ENCODE data around the gene PPP1R15B. TPM values are rescaled to one million over a fixed set of nuclear protein-coding genes. Genes with fewer than 3 reads are reported as not detected.

The PPP1R15B gene
- total RNA-seq, 1 experiment from 2014 or later = 69.3 TPM

GRCh38 chr1:204366759-204367158 lies 44.9 kb downstream of the PPP1R15B start:
- no peak for TF ChIP-seq YY1 (IDR thresholded peaks at IDR 0.05; ENCODE audit: extremely low read depth, insufficient replicate concordance, low read depth, low read length)
- TF ChIP-seq ZNF274 (IDR thresholded peaks at IDR 0.05; ENCODE audit: low read depth, low read length) = no peak
- TF ChIP-seq RAD21 (IDR thresholded peaks at IDR 0.05; ENCODE audit: low read depth) = peak; percentile 56
- TF ChIP-seq, protein P1, sequence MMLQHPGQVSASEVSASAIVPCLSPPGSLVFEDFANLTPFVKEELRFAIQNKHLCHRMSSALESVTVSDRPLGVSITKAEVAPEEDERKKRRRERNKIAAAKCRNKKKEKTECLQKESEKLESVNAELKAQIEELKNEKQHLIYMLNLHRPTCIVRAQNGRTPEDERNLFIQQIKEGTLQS (IDR thresholded peaks at IDR 0.05) = no peak
- TF ChIP-seq EZH2phosphoT487 (IDR thresholded peaks at IDR 0.05; ENCODE audit: borderline replicate concordance) = no peak
- TF ChIP-seq EGR1 (IDR thresholded peaks at IDR 0.05; ENCODE audit: low read depth) = no peak
- no peak for TF ChIP-seq SRF (IDR thresholded peaks at IDR 0.05; ENCODE audit: low read depth)
- TF ChIP-seq POLR2AphosphoS5 (IDR thresholded peaks at IDR 0.05; ENCODE audit: low read depth, low read length) = no peak
- TF ChIP-seq CTCF (IDR thresholded peaks at IDR 0.05 in 2 of 3, conservative IDR thresholded peaks at IDR 0.05 in 1 of 3; ENCODE audit: borderline replicate concordance in 1 of 3, insufficient read depth in 1 of 3, low read depth in 2 of 3, low read length in 2 of 3) = peak; percentile 51 to 76 (median 61); a peak in 5 of 6 replicates
- no peak for TF ChIP-seq EZH2 (IDR thresholded peaks at IDR 0.05)
- TF ChIP-seq SIN3A (IDR thresholded peaks at IDR 0.05; ENCODE audit: low read depth) = no peak
- TF ChIP-seq, protein P2, sequence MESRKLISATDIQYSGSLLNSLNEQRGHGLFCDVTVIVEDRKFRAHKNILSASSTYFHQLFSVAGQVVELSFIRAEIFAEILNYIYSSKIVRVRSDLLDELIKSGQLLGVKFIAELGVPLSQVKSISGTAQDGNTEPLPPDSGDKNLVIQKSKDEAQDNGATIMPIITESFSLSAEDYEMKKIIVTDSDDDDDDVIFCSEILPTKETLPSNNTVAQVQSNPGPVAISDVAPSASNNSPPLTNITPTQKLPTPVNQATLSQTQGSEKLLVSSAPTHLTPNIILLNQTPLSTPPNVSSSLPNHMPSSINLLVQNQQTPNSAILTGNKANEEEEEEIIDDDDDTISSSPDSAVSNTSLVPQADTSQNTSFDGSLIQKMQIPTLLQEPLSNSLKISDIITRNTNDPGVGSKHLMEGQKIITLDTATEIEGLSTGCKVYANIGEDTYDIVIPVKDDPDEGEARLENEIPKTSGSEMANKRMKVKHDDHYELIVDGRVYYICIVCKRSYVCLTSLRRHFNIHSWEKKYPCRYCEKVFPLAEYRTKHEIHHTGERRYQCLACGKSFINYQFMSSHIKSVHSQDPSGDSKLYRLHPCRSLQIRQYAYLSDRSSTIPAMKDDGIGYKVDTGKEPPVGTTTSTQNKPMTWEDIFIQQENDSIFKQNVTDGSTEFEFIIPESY (IDR thresholded peaks at IDR 0.05; ENCODE audit: extremely low read depth, insufficient replicate concordance, low read length) = no peak
- no peak for TF ChIP-seq FOSL1 (IDR thresholded peaks at IDR 0.05; ENCODE audit: low read depth)
- no peak for TF ChIP-seq SP1 (IDR thresholded peaks at IDR 0.05; ENCODE audit: low read depth)
- TF ChIP-seq ZFX (IDR thresholded peaks at IDR 0.05) = no peak
- no peak for TF ChIP-seq CBX3 (IDR thresholded peaks at IDR 0.05; ENCODE audit: low read depth)
- CTCF ChIA-PET = interaction anchor here (0.9 to 1.3 kb wide), 3 partner anchors 32 to 204 kb away, joined by 3 read pairs; no protein-coding TSS in a partner anchor
- intact Hi-C loops (cut with micrococcal nuclease) = no loop called here

More at GRCh38 chr1:204366759-204367158, 44.9 kb downstream of the PPP1R15B start:
- no peaks in the 10 kb centered on the region for H3K79me2 ChIP-seq (ENCODE audit: insufficient read depth, low read length)
- no peaks in the 10 kb centered on the region for H3K9me3 ChIP-seq (ENCODE audit: control insufficient read depth in 1 of 2, insufficient read depth in 1 of 2, low read depth in 1 of 2, low read length in 2 of 2)
- H4K20me1 ChIP-seq (ENCODE audit: insufficient read depth) = no peaks in the 10 kb centered on the region
- DNase-seq (ENCODE audit: low read depth, low spot score) (no peak), ATAC-seq (peak; percentile 76)
- BruUV-seq (replicated peaks) = no TSS peak
- no peaks in the 10 kb centered on the region for H3K27me3 ChIP-seq (ENCODE audit: insufficient read depth, low read length)
- no peak overlapping the region for H3K27ac ChIP-seq (ENCODE audit: low read depth, low read length)
- no peaks in the 10 kb centered on the region for H3K9me2 ChIP-seq (ENCODE audit: insufficient read depth)
- ChIA-PET POLR2A (no interaction called here), RAD21 (ENCODE audit: low non-redundant PET in 1 of 2, low total read pairs in 2 of 2, uncharacterized antibody in 2 of 2, unreplicated experiment in 2 of 2) (no interaction called here)
- H3K36me3 ChIP-seq (ENCODE audit: control insufficient read depth in 1 of 2, insufficient read depth in 2 of 2, low read length in 2 of 2) = peaks cover 0 to 13% of the 10 kb centered on the region in 2 experiments; a peak in 1 of 4 replicates
- no peak overlapping the region for H3K9ac ChIP-seq (ENCODE audit: low read length)
- peaks cover 6 to 13% of the 10 kb centered on the region in 2 experiments; a peak in 3 of 4 replicates for H3K4me1 ChIP-seq (ENCODE audit: control insufficient read depth in 1 of 2, insufficient read depth in 2 of 2, low read length in 2 of 2)
- H3K4me3 ChIP-seq (replicated peaks in 1 of 2; ENCODE audit: low read depth in 1 of 2, low read length in 2 of 2) = no peak overlapping the region
- no peak overlapping the region for H3K4me2 ChIP-seq (ENCODE audit: low read length)
- H2AFZ ChIP-seq (ENCODE audit: low read depth, low read length, poor library complexity, severe bottlenecking) = no peak overlapping the region

Measured in HCT116 (cell line).